ENCODE results near the gene RPS19.
A peak's percentile ranks its signal among the peaks of the same experiment; 100 is the strongest.
"Not testable (repeated sequence)": the region's sequence is repeated elsewhere in the genome, so short reads cannot be mapped to it uniquely, and the experiment has no call there.

Gene RPS19

DNA sequence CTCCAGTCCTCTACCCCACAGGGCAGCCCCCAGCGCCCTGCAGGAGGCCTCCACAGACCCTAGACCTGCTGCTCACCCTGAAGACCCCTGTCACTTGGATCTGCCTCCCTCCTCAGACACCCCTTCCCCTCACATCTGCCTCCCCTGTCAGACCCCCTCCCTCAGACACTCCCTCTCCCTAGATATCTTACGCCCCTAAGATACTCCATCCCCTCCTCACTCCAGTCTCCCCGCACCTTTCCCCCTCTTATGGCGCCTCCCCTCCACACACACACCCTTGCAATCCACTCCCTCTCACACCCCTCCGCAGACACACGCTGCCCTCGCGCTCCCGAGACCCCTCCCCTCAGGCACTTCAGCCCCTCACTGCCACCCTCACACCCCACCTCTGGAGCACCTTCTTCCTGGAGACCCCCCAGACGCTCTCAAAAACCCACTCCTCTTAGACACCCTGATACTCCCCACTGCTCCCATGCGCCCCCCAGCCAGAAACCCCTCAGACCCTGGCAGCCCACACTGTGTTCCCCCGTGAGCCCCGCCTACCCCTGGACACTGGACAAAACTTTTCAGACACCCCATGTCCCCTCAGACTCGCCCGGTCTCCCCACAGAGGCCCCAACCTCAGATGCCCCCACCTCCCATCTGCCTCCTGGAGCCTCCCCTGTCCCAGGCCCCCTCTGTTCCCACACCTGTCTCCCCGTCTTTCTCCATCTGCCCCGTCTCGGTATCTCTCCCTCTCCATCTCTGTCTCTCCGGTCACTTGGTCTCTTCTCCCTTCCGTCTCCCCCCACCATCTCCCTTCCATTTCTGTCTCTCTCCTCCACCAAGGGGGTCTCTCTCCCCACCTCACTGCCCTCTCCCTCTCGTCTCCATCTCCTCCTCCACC, 53.7 kb downstream of the RPS19 start:
- no peak for DNase-seq (ENCODE audit: low read depth, low spot score)
- no peaks in the 10 kb centered on the region for H3K9me3 ChIP-seq (ENCODE audit: insufficient read depth, low read length)
- H3K9ac ChIP-seq (ENCODE audit: insufficient read length, low read depth): peak overlapping the region; percentile 50
- H3K27me3 ChIP-seq (ENCODE audit: insufficient read depth, insufficient read length): peaks cover 82% of the 10 kb centered on the region
- TF ChIP-seq SUZ12 (IDR thresholded peaks at IDR 0.05; ENCODE audit: extremely low read depth, insufficient read depth, insufficient read length) (peak; percentile 40), YY1 (IDR thresholded peaks at IDR 0.05; ENCODE audit: insufficient read depth, insufficient read length) (no peak)
- peak overlapping the region; percentile 8 for H3K4me3 ChIP-seq (ENCODE audit: insufficient read length, low read depth)
- peaks cover 8% of the 10 kb centered on the region for H3K4me1 ChIP-seq (ENCODE audit: insufficient read depth, insufficient read length)
- no peaks in the 10 kb centered on the region for H3K36me3 ChIP-seq (ENCODE audit: insufficient read depth, insufficient read length, low read length)

GRCh38 chr19:41914424-41914834, 54.4 kb downstream of the RPS19 start:
- not testable (repeated sequence) for DNase-seq (ENCODE audit: low read depth, low spot score); H3K4me1 ChIP-seq (ENCODE audit: insufficient read depth, insufficient read length); H3K4me3 ChIP-seq (ENCODE audit: insufficient read length, low read depth); H3K36me3 ChIP-seq (ENCODE audit: insufficient read depth, insufficient read length, low read length); H3K9me3 ChIP-seq (ENCODE audit: insufficient read depth, low read length); H3K9ac ChIP-seq (ENCODE audit: insufficient read length, low read depth)
- peaks cover 88% of the 10 kb centered on the region for H3K27me3 ChIP-seq (ENCODE audit: insufficient read depth, insufficient read length)

- H3K9ac ChIP-seq (ENCODE audit: insufficient read length, low read depth): no peak overlapping the region
- no peaks in the 10 kb centered on the region for H3K36me3 ChIP-seq (ENCODE audit: insufficient read depth, insufficient read length, low read length)
- H3K4me1 ChIP-seq (ENCODE audit: insufficient read depth, insufficient read length): peaks cover 8% of the 10 kb centered on the region
- no peak overlapping the region for H3K4me3 ChIP-seq (ENCODE audit: insufficient read length, low read depth)
- TF ChIP-seq ZNF274 (IDR thresholded peaks at IDR 0.05; ENCODE audit: low read depth, low read length) (no peak), YY1 (IDR thresholded peaks at IDR 0.05; ENCODE audit: insufficient read depth, insufficient read length) (no peak), SUZ12 (IDR thresholded peaks at IDR 0.05; ENCODE audit: extremely low read depth, insufficient read depth, insufficient read length) (no peak)
- H3K9me3 ChIP-seq (ENCODE audit: insufficient read depth, low read length): no peaks in the 10 kb centered on the region
- DNase-seq (ENCODE audit: low read depth, low spot score): no peak
- peaks cover 92% of the 10 kb centered on the region for H3K27me3 ChIP-seq (ENCODE audit: insufficient read depth, insufficient read length)
Measured at GRCh38 chr19:41915021-41915775, 55.1 kb downstream of the RPS19 start.

GRCh38 chr19:41915776-41916414, 55.8 kb downstream of the RPS19 start:
- H3K27me3 ChIP-seq (ENCODE audit: insufficient read depth, insufficient read length): peaks cover 92% of the 10 kb centered on the region

GRCh38 chr19:41917676-41918075, 57.6 kb downstream of the RPS19 start:
- no peak for TF ChIP-seq ZNF274 (IDR thresholded peaks at IDR 0.05; ENCODE audit: low read depth, low read length)
- no peak for TF ChIP-seq SUZ12 (IDR thresholded peaks at IDR 0.05; ENCODE audit: extremely low read depth, insufficient read depth, insufficient read length)
- no peak for TF ChIP-seq YY1 (IDR thresholded peaks at IDR 0.05; ENCODE audit: insufficient read depth, insufficient read length)
- DNase-seq (ENCODE audit: low read depth, low spot score): no peak
- Histone ChIP-seq H3K9me3 (ENCODE audit: insufficient read depth, low read length) (no peaks in the 10 kb centered on the region), H3K36me3 (ENCODE audit: insufficient read depth, insufficient read length, low read length) (no peaks in the 10 kb centered on the region), H3K4me1 (ENCODE audit: insufficient read depth, insufficient read length) (peaks cover 9% of the 10 kb centered on the region), H3K4me3 (ENCODE audit: insufficient read length, low read depth) (no peak overlapping the region), H3K27me3 (ENCODE audit: insufficient read depth, insufficient read length) (peaks cover 92% of the 10 kb centered on the region), H3K9ac (ENCODE audit: insufficient read length, low read depth) (no peak overlapping the region)

More at GRCh38 chr19:41915776-41916414, 55.8 kb downstream of the RPS19 start:
- no peak overlapping the region for H3K9ac ChIP-seq (ENCODE audit: insufficient read length, low read depth)
- no peak for DNase-seq (ENCODE audit: low read depth, low spot score)
- H3K4me1 ChIP-seq (ENCODE audit: insufficient read depth, insufficient read length): peaks cover 10% of the 10 kb centered on the region
- no peaks in the 10 kb centered on the region for H3K9me3 ChIP-seq (ENCODE audit: insufficient read depth, low read length)
- TF ChIP-seq SUZ12 (IDR thresholded peaks at IDR 0.05; ENCODE audit: extremely low read depth, insufficient read depth, insufficient read length) (no peak), YY1 (IDR thresholded peaks at IDR 0.05; ENCODE audit: insufficient read depth, insufficient read length) (no peak), ZNF274 (IDR thresholded peaks at IDR 0.05; ENCODE audit: low read depth, low read length) (no peak)
- H3K4me3 ChIP-seq (ENCODE audit: insufficient read length, low read depth): no peak overlapping the region
- no peaks in the 10 kb centered on the region for H3K36me3 ChIP-seq (ENCODE audit: insufficient read depth, insufficient read length, low read length)

DNA sequence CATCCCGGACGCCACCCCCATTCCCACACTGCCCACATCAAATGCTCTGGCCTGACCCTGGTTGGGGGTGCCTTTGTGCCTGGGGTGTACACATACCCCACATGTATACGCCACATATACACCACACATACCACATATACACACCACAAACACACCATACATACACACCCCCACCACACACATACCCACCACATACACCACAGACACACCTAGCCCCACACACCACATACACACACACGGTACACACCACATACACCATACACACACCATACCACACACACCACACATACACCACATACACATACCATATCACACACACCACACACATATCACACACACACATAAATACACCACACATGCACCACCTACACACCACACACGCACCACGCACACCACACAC, 58.0 kb downstream of the RPS19 start:
- Histone ChIP-seq H3K4me1 (ENCODE audit: insufficient read depth, insufficient read length) (peaks cover 9% of the 10 kb centered on the region), H3K27me3 (ENCODE audit: insufficient read depth, insufficient read length) (peaks cover 92% of the 10 kb centered on the region), H3K9me3 (ENCODE audit: insufficient read depth, low read length) (no peaks in the 10 kb centered on the region), H3K9ac (ENCODE audit: insufficient read length, low read depth) (no peak overlapping the region), H3K36me3 (ENCODE audit: insufficient read depth, insufficient read length, low read length) (no peaks in the 10 kb centered on the region), H3K4me3 (ENCODE audit: insufficient read length, low read depth) (no peak overlapping the region)
- DNase-seq (ENCODE audit: low read depth, low spot score): no peak
- no peak for TF ChIP-seq ZNF274 (IDR thresholded peaks at IDR 0.05; ENCODE audit: low read depth, low read length)
- TF ChIP-seq SUZ12 (IDR thresholded peaks at IDR 0.05; ENCODE audit: extremely low read depth, insufficient read depth, insufficient read length): no peak
- no peak for TF ChIP-seq YY1 (IDR thresholded peaks at IDR 0.05; ENCODE audit: insufficient read depth, insufficient read length)
